Measurements from ENCODE around the gene JPH2.

GRCh38 chr20:44123874-44124535 is 63.0 kb downstream of the JPH2 start:
- TF ChIP-seq POLR2A (IDR thresholded peaks at IDR 0.05; ENCODE audit: borderline replicate concordance, extremely low read depth, insufficient read depth, insufficient read length) = no peak
- TF ChIP-seq JUND (IDR thresholded peaks at IDR 0.05) = no peak
- TF ChIP-seq, protein P1, sequence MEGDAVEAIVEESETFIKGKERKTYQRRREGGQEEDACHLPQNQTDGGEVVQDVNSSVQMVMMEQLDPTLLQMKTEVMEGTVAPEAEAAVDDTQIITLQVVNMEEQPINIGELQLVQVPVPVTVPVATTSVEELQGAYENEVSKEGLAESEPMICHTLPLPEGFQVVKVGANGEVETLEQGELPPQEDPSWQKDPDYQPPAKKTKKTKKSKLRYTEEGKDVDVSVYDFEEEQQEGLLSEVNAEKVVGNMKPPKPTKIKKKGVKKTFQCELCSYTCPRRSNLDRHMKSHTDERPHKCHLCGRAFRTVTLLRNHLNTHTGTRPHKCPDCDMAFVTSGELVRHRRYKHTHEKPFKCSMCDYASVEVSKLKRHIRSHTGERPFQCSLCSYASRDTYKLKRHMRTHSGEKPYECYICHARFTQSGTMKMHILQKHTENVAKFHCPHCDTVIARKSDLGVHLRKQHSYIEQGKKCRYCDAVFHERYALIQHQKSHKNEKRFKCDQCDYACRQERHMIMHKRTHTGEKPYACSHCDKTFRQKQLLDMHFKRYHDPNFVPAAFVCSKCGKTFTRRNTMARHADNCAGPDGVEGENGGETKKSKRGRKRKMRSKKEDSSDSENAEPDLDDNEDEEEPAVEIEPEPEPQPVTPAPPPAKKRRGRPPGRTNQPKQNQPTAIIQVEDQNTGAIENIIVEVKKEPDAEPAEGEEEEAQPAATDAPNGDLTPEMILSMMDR (IDR thresholded peaks at IDR 0.05 in 2 of 3, conservative IDR thresholded peaks at IDR 0.05 in 1 of 3; ENCODE audit: borderline replicate concordance in 1 of 3, insufficient read depth in 1 of 3, low read depth in 2 of 3, low read length in 2 of 3) = no peak
- no peak for TF ChIP-seq EZH2phosphoT487 (IDR thresholded peaks at IDR 0.05; ENCODE audit: borderline replicate concordance)
- TF ChIP-seq RAD21 (IDR thresholded peaks at IDR 0.05; ENCODE audit: low read depth) = no peak
- no peak for TF ChIP-seq EZH2 (IDR thresholded peaks at IDR 0.05)
- TF ChIP-seq TCF7L2 (IDR thresholded peaks at IDR 0.05; ENCODE audit: borderline replicate concordance, extremely low read depth, insufficient read depth, insufficient read length) = no peak
- no peak for TF ChIP-seq ATF3 (IDR thresholded peaks at IDR 0.05)
- no peak for TF ChIP-seq ZBTB33 (IDR thresholded peaks at IDR 0.05; ENCODE audit: extremely low read depth, insufficient replicate concordance, low read length)
- TF ChIP-seq SRF (IDR thresholded peaks at IDR 0.05; ENCODE audit: low read depth) = no peak
- TF ChIP-seq ZFX (IDR thresholded peaks at IDR 0.05) = no peak
- no peak for TF ChIP-seq CEBPB (IDR thresholded peaks at IDR 0.05; ENCODE audit: low read depth)
